IPS-20b (cell line): ENCODE results near the gene HMBS.

ENCODE experiments used
- H3K27ac ChIP-seq: one replicate; pipeline ENCODE4 v1.5.1; 2013; ENCODE audit warnings: low read length
- H3K27me3 ChIP-seq: 2 replicates; pipeline ENCODE4 v1.6.1; 2013; ENCODE audit warnings: mild to moderate bottlenecking, low read length, inconsistent platforms; ENCODE audit not compliant: insufficient read depth
- H3K36me3 ChIP-seq: 2 replicates; pipeline ENCODE4 v1.6.1; 2013; ENCODE audit warnings: low read depth, mild to moderate bottlenecking, inconsistent platforms, low read length, moderate library complexity; ENCODE audit not compliant: insufficient read depth
- H3K4me1 ChIP-seq: 2 replicates; pipeline ENCODE4 v1.6.1; 2013; ENCODE audit warnings: mild to moderate bottlenecking, control low read depth, inconsistent platforms, low read length, moderate library complexity; ENCODE audit not compliant: insufficient read depth
- H3K4me3 ChIP-seq: 2 replicates; pipeline ENCODE4 v1.5.1; 2013; ENCODE audit warnings: mild to moderate bottlenecking, low read length, inconsistent platforms
- H3K9ac ChIP-seq: 2 replicates; pipeline ENCODE4 v1.6.1; 2013; ENCODE audit warnings: low read depth, mild to moderate bottlenecking, inconsistent platforms, low read length, moderate library complexity
- H3K9me3 ChIP-seq: 2 replicates; pipeline ENCODE4 v1.6.1; 2013; ENCODE audit warnings: mild to moderate bottlenecking, low read depth, low read length, inconsistent platforms; ENCODE audit not compliant: insufficient read depth

The HMBS gene

GRCh38 chr11:119106564-119107537 is 22.2 kb downstream of the HMBS start, which contains the start of gene C2CD2L:
Gene C2CD2L, plus strand, starts transcription at chr11:119107344. Its CDS starts 398 bp downstream, at chr11:119107742.
- peak within 1 kb of the TSS; percentile 67 for H3K4me3 ChIP-seq
- H3K9me3 ChIP-seq: no peaks in the 10 kb centered on the region
- peaks cover 10% of the 10 kb centered on the region; the same call in 1 of the 2 replicates for H3K4me1 ChIP-seq
- H3K9ac ChIP-seq: peak within 1 kb of the TSS; percentile 57; the same call in 1 of the 2 replicates
- H3K27me3 ChIP-seq: peaks cover 24% of the 10 kb centered on the region
- H3K36me3 ChIP-seq: no peaks in the 10 kb centered on the region
- H3K27ac ChIP-seq: no peak within 1 kb of the TSS

GRCh38 chr11:119107538-119108145 is 23.0 kb downstream of the HMBS start:
- Histone ChIP-seq H3K27me3 (peaks cover 24% of the 10 kb centered on the region), H3K27ac (no peak overlapping the region), H3K4me1 (peaks cover 10% of the 10 kb centered on the region; the same call in 1 of the 2 replicates), H3K36me3 (no peaks in the 10 kb centered on the region), H3K9me3 (no peaks in the 10 kb centered on the region), H3K4me3 (peak overlapping the region; percentile 67), H3K9ac (peak overlapping the region; percentile 37; the same call in 1 of the 2 replicates)

- Histone ChIP-seq H3K27ac (no peak overlapping the region), H3K4me1 (peaks cover 7% of the 10 kb centered on the region; the same call in 1 of the 2 replicates), H3K27me3 (peaks cover 24% of the 10 kb centered on the region), H3K36me3 (no peaks in the 10 kb centered on the region), H3K9ac (peak overlapping the region; percentile 37; the same call in 1 of the 2 replicates), H3K9me3 (no peaks in the 10 kb centered on the region), H3K4me3 (peak overlapping the region; percentile 67)
These were observed 23.6 kb downstream of the HMBS start for GRCh38 chr11:119108146-119108856.

GRCh38 chr11:119108857-119109221 is 24.2 kb downstream of the HMBS start:
- no peaks in the 10 kb centered on the region for H3K9me3 ChIP-seq
- H3K4me1 ChIP-seq: peaks cover 7% of the 10 kb centered on the region; the same call in 1 of the 2 replicates
- no peak overlapping the region for H3K27ac ChIP-seq
- peaks cover 24% of the 10 kb centered on the region for H3K27me3 ChIP-seq
- H3K36me3 ChIP-seq: no peaks in the 10 kb centered on the region
- no peak overlapping the region for H3K9ac ChIP-seq
- H3K4me3 ChIP-seq: no peak overlapping the region

GRCh38 chr11:119109843-119110242 is 25.2 kb downstream of the HMBS start:
- H3K4me1 ChIP-seq: peaks cover 7% of the 10 kb centered on the region; the same call in 1 of the 2 replicates
- peaks cover 24% of the 10 kb centered on the region for H3K27me3 ChIP-seq
- no peak overlapping the region for H3K4me3 ChIP-seq
- no peak overlapping the region for H3K9ac ChIP-seq
- no peak overlapping the region for H3K27ac ChIP-seq
- no peaks in the 10 kb centered on the region for H3K9me3 ChIP-seq
- no peaks in the 10 kb centered on the region for H3K36me3 ChIP-seq

- Histone ChIP-seq H3K4me1 (peaks cover 7% of the 10 kb centered on the region; the same call in 1 of the 2 replicates), H3K27ac (no peak overlapping the region), H3K36me3 (no peaks in the 10 kb centered on the region), H3K9me3 (no peaks in the 10 kb centered on the region), H3K4me3 (no peak overlapping the region), H3K27me3 (peaks cover 24% of the 10 kb centered on the region), H3K9ac (no peak overlapping the region)
These were observed 25.8 kb downstream of the HMBS start for GRCh38 chr11:119110439-119110838.

- Histone ChIP-seq H3K9ac (no peak overlapping the region), H3K36me3 (no peaks in the 10 kb centered on the region), H3K9me3 (no peaks in the 10 kb centered on the region), H3K27me3 (peaks cover 24% of the 10 kb centered on the region), H3K27ac (no peak overlapping the region), H3K4me3 (no peak overlapping the region), H3K4me1 (peaks cover 4% of the 10 kb centered on the region; the same call in 1 of the 2 replicates)
These were observed 26.8 kb downstream of the HMBS start for GRCh38 chr11:119111361-119111925.

GRCh38 chr11:119112314-119113020 is 27.8 kb downstream of the HMBS start:
- no peaks in the 10 kb centered on the region for H3K36me3 ChIP-seq

GRCh38 chr11:119113716-119114115 is 29.0 kb downstream of the HMBS start:
- peaks cover 9% of the 10 kb centered on the region for H3K27me3 ChIP-seq
- H3K27ac ChIP-seq: no peak overlapping the region
- no peaks in the 10 kb centered on the region for H3K4me1 ChIP-seq
- H3K9ac ChIP-seq: no peak overlapping the region
- H3K4me3 ChIP-seq: no peak overlapping the region
- no peaks in the 10 kb centered on the region for H3K9me3 ChIP-seq
- H3K36me3 ChIP-seq: no peaks in the 10 kb centered on the region

More at GRCh38 chr11:119112314-119113020, 27.8 kb downstream of the HMBS start:
- Histone ChIP-seq H3K4me3 (no peak overlapping the region), H3K27ac (no peak overlapping the region), H3K4me1 (no peaks in the 10 kb centered on the region), H3K9ac (no peak overlapping the region), H3K9me3 (no peaks in the 10 kb centered on the region), H3K27me3 (peaks cover 21% of the 10 kb centered on the region)

GRCh38 chr11:119114351-119114750 is 29.7 kb downstream of the HMBS start:
- H3K4me3 ChIP-seq: no peak overlapping the region
- H3K4me1 ChIP-seq: no peaks in the 10 kb centered on the region
- no peaks in the 10 kb centered on the region for H3K9me3 ChIP-seq
- H3K36me3 ChIP-seq: no peaks in the 10 kb centered on the region
- H3K27ac ChIP-seq: no peak overlapping the region
- peaks cover 3% of the 10 kb centered on the region; the same call in 1 of the 2 replicates for H3K27me3 ChIP-seq
- H3K9ac ChIP-seq: no peak overlapping the region
